Transverse colon (tissue), 4 donors: Measurements from ENCODE around the gene SPPL3. TPM values are rescaled to one million over a fixed set of nuclear protein-coding genes. Genes with fewer than 3 reads are reported as not detected.
A peak's percentile ranks its signal among the peaks of the same experiment; 100 is the strongest.

Experiments
- DNase-seq: peaks from one replicate; pipeline ENCODE4 v3.0.0-alpha.2; 2019
- H3K27ac ChIP-seq, 4 donors: fragments of 200-600 bp; sonication (generic); 2 replicates each; pipeline ENCODE4 v1.5.1; 2016 to 2018; ENCODE audit warnings: inconsistent platforms in 4 of 4
- H3K27me3 ChIP-seq: fragments of 200-600 bp; sonication (generic); 2 replicates; pipeline ENCODE4 v1.5.1; 2017; ENCODE audit warnings: inconsistent platforms
- H3K36me3 ChIP-seq, 4 donors: fragments of 200-600 bp; sonication (generic); 2 replicates each; pipeline ENCODE4 v1.5.1; 2017 to 2019; ENCODE audit warnings: inconsistent platforms in 4 of 4
- H3K4me1 ChIP-seq, 4 donors: fragments of 200-600 bp; sonication (generic); 2 replicates each; pipeline ENCODE4 v1.5.1; 2017 to 2020; ENCODE audit warnings: inconsistent platforms in 4 of 4
- H3K4me3 ChIP-seq, 4 donors: fragments of 200-600 bp; sonication (generic); 1 replicate in 1 of 4; 2 replicates in 3 of 4; pipeline versions ENCODE4 v1.5.1 to v1.6.1; 2017 to 2019; ENCODE audit warnings: inconsistent platforms in 4 of 4
- H3K9me3 ChIP-seq, 2 donors: fragments of 200-600 bp; sonication (generic); 2 replicates each; pipeline ENCODE4 v1.5.1; 2017 to 2019; ENCODE audit warnings: inconsistent platforms in 2 of 2
- EP300 ChIP-seq: sonication (generic); formaldehyde crosslinking; IDR thresholded peaks from one replicate; pipeline ENCODE4 v1.6.1; 2017; ENCODE audit warnings: antibody characterized with exemption, low read depth
- POLR2A ChIP-seq: fragments of 450-650 bp; IDR thresholded peaks from one replicate; pipeline ENCODE4 v1.6.1; 2016; ENCODE audit warnings: antibody characterized with exemption, mild to moderate bottlenecking, moderate library complexity
- POLR2AphosphoS5 ChIP-seq, 3 donors: sonication (generic); formaldehyde crosslinking; IDR thresholded peaks; one replicate each; pipeline ENCODE4 v1.6.1; 2016; ENCODE audit warnings: antibody characterized with exemption in 3 of 3
- WGBS, 2 donors: methylation state at CpG; one replicate each; pipeline ENCODE4 v1.1.5; 2018; ENCODE audit warnings: low coverage in 1 of 2; 5-methylcytosine and 5-hydroxymethylcytosine counted together
- in situ Hi-C, 4 donors: fragments of 200-750 bp; cut with MboI; loops; one replicate each; pipeline versions ENCODE4 v1.15.0 to v1.15.1; 2017; ENCODE audit warnings: low sequenced_read_pairs in 3 of 4, low pct_ligation_motif_present in 1 of 4, low pct_unique_long_range_greater_than_20kb in 1 of 4
- intact Hi-C: fragments of 100-400 bp; cut with DNase I; formaldehyde crosslinking; loops from one replicate; pipeline ENCODE4 v1.15.1; 2023; ENCODE audit warnings: low total_unique reads
- total RNA-seq, 4 donors: library from RNA; depleted of rRNA; stranded (reverse); fragments of >200 nt; gene quantifications; one replicate each; pipeline ENCODE4 v1.1.0, GENCODE V29; 2016
- TF ChIP-seq, protein P1 (sequence below), 5 experiments: fragments of 200-600 bp in 3 of 5; fragments of 450-650 bp in 2 of 5; sonication (generic) in 3 of 5; IDR thresholded peaks; 1 replicate in 2 of 5; 2 replicates in 3 of 5; pipeline ENCODE4 v1.5.1; 2016 to 2017; ENCODE audit warnings: antibody characterized with exemption in 5 of 5, inconsistent platforms in 3 of 5, mild to moderate bottlenecking in 2 of 5, moderate library complexity in 1 of 5

The SPPL3 gene
- total RNA-seq, 4 donors from 2014 or later, result 34.7 to 45.4 (median 41.6) TPM

DNA sequence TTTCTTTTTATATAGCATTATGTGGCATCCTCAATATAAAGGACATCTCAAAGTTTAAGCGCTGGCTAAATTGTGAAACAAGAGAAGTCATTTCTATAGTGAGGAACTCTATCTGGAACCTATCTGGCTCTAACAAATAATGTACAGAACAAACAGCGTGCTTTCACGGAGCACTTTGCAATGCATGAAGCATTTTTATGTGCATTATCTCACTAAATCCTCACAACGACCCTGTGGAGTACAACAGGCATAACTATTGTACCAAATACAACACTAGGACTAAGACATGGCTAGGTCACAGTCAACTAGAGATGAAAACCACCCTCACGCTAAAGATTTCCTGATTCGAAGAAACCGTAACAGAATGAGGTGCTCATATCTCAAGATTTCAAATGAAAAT is 8.6 kb downstream of the SPPL3 start:
- TF ChIP-seq POLR2A, result no peak
- TF ChIP-seq, protein P1, sequence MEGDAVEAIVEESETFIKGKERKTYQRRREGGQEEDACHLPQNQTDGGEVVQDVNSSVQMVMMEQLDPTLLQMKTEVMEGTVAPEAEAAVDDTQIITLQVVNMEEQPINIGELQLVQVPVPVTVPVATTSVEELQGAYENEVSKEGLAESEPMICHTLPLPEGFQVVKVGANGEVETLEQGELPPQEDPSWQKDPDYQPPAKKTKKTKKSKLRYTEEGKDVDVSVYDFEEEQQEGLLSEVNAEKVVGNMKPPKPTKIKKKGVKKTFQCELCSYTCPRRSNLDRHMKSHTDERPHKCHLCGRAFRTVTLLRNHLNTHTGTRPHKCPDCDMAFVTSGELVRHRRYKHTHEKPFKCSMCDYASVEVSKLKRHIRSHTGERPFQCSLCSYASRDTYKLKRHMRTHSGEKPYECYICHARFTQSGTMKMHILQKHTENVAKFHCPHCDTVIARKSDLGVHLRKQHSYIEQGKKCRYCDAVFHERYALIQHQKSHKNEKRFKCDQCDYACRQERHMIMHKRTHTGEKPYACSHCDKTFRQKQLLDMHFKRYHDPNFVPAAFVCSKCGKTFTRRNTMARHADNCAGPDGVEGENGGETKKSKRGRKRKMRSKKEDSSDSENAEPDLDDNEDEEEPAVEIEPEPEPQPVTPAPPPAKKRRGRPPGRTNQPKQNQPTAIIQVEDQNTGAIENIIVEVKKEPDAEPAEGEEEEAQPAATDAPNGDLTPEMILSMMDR (IDR thresholded peaks at IDR 0.05), result no peak
- no peak for TF ChIP-seq EP300
- TF ChIP-seq POLR2AphosphoS5 (IDR thresholded peaks at IDR 0.05), result no peak
- peaks cover 0 to 74% (median 10%) of the 10 kb centered on the region in 4 donors for H3K4me1 ChIP-seq
- in situ Hi-C loops (no loop called here), intact Hi-C loops (no loop called here)
- no peak overlapping the region for H3K27ac ChIP-seq
- no peaks in the 10 kb centered on the region for H3K9me3 ChIP-seq
- H3K27me3 ChIP-seq, result no peaks in the 10 kb centered on the region
- 89% methylated on average over 7 of the region's 7 CpGs for whole genome bisulfite sequencing, 2 donors
- DNase-seq, result no peak
- H3K36me3 ChIP-seq, result no peaks in the 10 kb centered on the region
- no peak overlapping the region for H3K4me3 ChIP-seq

DNA sequence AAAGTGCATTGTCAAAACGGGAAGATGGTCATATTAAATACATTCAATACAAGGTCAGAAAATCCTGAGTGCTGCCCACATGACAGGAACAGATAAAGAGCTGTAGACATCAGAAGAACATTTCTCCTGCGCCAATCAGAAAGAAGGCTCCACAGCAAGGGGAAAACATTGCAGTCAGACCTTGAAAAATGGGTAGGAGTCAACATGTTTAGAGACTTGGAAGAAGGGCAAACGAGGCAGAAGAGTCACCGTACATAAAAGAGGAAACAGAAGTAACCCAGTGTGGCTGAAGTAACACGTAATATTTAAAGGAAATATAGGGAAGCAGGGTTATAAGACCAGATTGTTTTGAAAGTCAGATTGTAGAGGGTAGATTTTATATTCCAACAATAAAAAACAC is 11.9 kb downstream of the SPPL3 start:
- no peaks in the 10 kb centered on the region for H3K36me3 ChIP-seq
- TF ChIP-seq, protein P1 (IDR thresholded peaks at IDR 0.05), result no peak
- TF ChIP-seq POLR2AphosphoS5 (IDR thresholded peaks at IDR 0.05) (no peak), POLR2A (no peak), EP300 (no peak)
- DNase-seq, result no peak
- intact Hi-C loops (no loop called here), in situ Hi-C loops (no loop called here)
- no peaks in the 10 kb centered on the region for H3K27me3 ChIP-seq
- no peaks in the 10 kb centered on the region for H3K9me3 ChIP-seq
- H3K4me3 ChIP-seq, result no peak overlapping the region
- peaks cover 0 to 72% (median 10%) of the 10 kb centered on the region in 4 donors for H3K4me1 ChIP-seq
- H3K27ac ChIP-seq, result peak overlapping the region in 1 of 4 donors; percentile 18
- WGBS, 2 donors, result 36 to 37% methylated on average over 5 of the region's 5 CpGs

DNA sequence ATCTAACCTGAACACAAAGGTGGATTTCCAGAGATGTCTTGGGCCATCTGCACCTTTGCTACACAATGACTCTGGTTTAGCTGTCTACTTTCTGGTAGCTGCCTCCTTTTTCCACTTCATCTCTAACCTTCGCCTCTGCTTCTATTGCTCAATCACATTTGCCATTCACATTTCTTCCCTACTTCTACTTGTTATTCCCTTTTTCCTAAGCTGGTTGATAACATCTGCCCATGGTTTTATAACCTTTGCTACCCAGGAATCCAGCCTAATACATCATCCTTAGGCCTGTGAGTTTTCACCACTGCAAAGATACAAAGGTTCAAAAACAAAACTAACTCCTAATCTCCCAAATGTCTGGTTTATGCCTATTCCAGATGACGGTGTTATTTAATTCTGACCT is 13.2 kb downstream of the SPPL3 start:
- in situ Hi-C loops, result no loop called here
- no peaks in the 10 kb centered on the region for H3K27me3 ChIP-seq
- intact Hi-C loops, result no loop called here
- H3K36me3 ChIP-seq, result no peaks in the 10 kb centered on the region
- peaks cover 4 to 71% (median 10%) of the 10 kb centered on the region in 4 donors for H3K4me1 ChIP-seq
- 61 to 80% methylated on average over 2 of the region's 2 CpGs for WGBS, 2 donors
- TF ChIP-seq POLR2A, result no peak
- TF ChIP-seq, protein P1 (IDR thresholded peaks at IDR 0.05), result no peak
- TF ChIP-seq POLR2AphosphoS5 (IDR thresholded peaks at IDR 0.05), result no peak
- no peak for TF ChIP-seq EP300
- no peaks in the 10 kb centered on the region for H3K9me3 ChIP-seq
- H3K4me3 ChIP-seq, result no peak overlapping the region
- no peak overlapping the region for H3K27ac ChIP-seq
- DNase-seq, result no peak

DNA sequence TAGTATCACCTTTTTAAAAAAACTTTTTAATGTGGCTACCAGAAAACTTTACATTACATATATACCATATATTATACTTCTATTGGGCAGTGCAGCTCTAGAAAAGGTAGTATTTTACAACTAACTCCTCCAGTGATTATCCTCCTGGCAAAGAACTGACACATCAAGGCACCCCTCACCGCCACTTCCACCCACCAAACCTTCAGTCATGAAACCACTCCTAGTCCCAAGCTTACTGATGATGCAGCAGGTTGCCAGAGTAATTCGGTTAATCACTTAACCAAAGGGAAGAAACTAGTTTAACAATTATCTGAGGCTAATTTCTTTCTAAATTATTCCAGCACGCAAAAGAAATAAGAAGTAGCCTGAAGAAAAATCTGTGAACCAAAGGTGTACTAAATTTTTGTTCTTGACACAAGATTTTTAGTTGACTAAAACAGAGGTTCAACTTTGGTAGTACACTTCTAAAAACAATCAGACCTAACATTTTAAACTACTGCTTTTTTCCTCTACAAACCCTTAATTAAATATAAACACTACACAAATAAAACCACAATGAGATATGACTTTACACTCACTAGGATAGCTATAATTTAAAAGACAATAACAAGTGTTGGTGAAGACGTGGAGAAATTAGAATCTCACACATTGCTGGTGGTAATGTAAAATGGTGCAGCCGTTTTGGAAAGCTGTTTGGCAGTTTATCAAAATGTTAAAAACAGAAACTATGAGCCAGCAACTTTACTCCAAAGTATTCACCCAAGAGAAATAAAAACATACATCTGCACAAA is 16.7 kb downstream of the SPPL3 start:
- Histone ChIP-seq H3K4me1 (peaks cover 0 to 52% (median 6%) of the 10 kb centered on the region in 4 donors), H3K27ac (no peak overlapping the region), H3K27me3 (no peaks in the 10 kb centered on the region), H3K36me3 (no peaks in the 10 kb centered on the region), H3K9me3 (no peaks in the 10 kb centered on the region), H3K4me3 (no peak overlapping the region)
- intact Hi-C loops (no loop called here), in situ Hi-C loops (no loop called here)
- WGBS, 2 donors, result 47 to 62% methylated on average over 4 to 5 of the region's 5 CpGs
- TF ChIP-seq POLR2A (no peak), EP300 (no peak), POLR2AphosphoS5 (IDR thresholded peaks at IDR 0.05) (no peak)
- TF ChIP-seq, protein P1 (IDR thresholded peaks at IDR 0.05), result no peak
- DNase-seq, result no peak
